Omental fat pad (tissue), 4 donors: ENCODE data around the gene UTS2. TPM values are rescaled to one million over a fixed set of nuclear protein-coding genes. Genes with fewer than 3 reads are reported as not detected.

Source experiments
- ATAC-seq: fragments of 150-250 bp; one replicate; pipeline ENCODE4 v1.9.1; 2016; ENCODE audit warnings: mild to moderate bottlenecking, moderate library complexity; ENCODE audit not compliant: low FRiP score
- DNase-seq: peaks from one replicate; pipeline ENCODE4 v3.0.0-alpha.2; 2019; ENCODE audit warnings: low spot score
- total RNA-seq, 4 donors: library from RNA; depleted of rRNA; stranded (reverse); fragments of >200 nt; gene quantifications; one replicate each; pipeline ENCODE4 v1.1.0, GENCODE V29; 2016
- TF ChIP-seq, protein P1 (sequence below), 3 donors: fragments of 450-650 bp; IDR thresholded peaks; one replicate each; pipeline ENCODE4 v1.5.1; 2016 to 2017; ENCODE audit warnings: antibody characterized with exemption in 3 of 3, mild to moderate bottlenecking in 3 of 3, moderate library complexity in 2 of 3

UTS2 gene
- total RNA-seq, 4 donors from 2014 or later, result 0.65 TPM; not detected in 3

GRCh38 chr1:7890853-7891252 is 38.0 kb upstream of the UTS2 start:
- ATAC-seq, result no peak
- TF ChIP-seq, protein P1, sequence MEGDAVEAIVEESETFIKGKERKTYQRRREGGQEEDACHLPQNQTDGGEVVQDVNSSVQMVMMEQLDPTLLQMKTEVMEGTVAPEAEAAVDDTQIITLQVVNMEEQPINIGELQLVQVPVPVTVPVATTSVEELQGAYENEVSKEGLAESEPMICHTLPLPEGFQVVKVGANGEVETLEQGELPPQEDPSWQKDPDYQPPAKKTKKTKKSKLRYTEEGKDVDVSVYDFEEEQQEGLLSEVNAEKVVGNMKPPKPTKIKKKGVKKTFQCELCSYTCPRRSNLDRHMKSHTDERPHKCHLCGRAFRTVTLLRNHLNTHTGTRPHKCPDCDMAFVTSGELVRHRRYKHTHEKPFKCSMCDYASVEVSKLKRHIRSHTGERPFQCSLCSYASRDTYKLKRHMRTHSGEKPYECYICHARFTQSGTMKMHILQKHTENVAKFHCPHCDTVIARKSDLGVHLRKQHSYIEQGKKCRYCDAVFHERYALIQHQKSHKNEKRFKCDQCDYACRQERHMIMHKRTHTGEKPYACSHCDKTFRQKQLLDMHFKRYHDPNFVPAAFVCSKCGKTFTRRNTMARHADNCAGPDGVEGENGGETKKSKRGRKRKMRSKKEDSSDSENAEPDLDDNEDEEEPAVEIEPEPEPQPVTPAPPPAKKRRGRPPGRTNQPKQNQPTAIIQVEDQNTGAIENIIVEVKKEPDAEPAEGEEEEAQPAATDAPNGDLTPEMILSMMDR (IDR thresholded peaks at IDR 0.05), result no peak
- no peak for DNase-seq

DNA sequence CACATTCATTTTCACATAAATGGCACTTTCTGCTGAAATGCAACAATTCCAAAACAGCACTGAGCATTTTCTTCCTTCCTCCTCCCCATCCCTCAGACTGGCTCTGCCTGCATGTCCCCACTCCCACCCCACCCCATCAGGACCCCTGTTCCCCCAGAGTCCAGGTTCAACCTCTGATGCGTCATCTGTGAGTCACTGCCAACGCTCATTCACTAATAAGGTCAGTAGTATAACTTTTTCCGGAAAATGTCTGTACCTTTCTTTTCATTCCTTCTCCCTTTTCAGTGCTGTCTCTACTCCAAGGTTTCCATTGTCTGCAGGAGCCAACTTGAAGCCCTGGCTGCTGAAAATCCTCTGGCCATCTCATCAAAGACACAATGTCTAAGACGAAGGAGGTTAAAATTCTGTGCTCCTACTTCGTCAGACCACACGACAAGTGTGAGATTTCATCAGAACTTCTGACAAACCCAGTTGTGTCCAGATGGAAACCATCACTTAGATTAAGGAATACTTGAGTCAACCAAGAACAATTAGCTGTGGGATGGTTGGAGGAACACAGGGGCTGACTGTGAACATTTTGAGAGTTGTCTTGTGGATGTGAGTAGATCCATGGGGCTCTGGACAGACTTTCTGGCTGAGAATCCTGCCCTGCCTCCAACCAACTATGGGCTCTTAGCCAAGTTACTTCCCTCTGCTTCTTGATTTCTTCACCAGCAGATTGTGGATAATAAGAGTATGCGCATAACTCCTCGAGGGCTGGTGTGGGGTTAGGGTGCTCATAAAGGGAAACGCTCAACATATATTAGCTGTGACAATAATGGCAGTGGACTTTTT is 35.6 kb upstream of the UTS2 start:
- DNase-seq (no peak), ATAC-seq (no peak)
- TF ChIP-seq, protein P1 (IDR thresholded peaks at IDR 0.05), result no peak

- ATAC-seq (no peak), DNase-seq (no peak)
- TF ChIP-seq, protein P1 (IDR thresholded peaks at IDR 0.05), result no peak
Measured at GRCh38 chr1:7886405-7886745, 33.5 kb upstream of the UTS2 start.

GRCh38 chr1:7885513-7886404 is 32.9 kb upstream of the UTS2 start:
- TF ChIP-seq, protein P1 (IDR thresholded peaks at IDR 0.05), result no peak
- no peak for ATAC-seq
- no peak for DNase-seq

- no peak for DNase-seq
- no peak for ATAC-seq
- TF ChIP-seq, protein P1 (IDR thresholded peaks at IDR 0.05), result no peak
Measured at GRCh38 chr1:7884757-7885156, 31.9 kb upstream of the UTS2 start.

DNA sequence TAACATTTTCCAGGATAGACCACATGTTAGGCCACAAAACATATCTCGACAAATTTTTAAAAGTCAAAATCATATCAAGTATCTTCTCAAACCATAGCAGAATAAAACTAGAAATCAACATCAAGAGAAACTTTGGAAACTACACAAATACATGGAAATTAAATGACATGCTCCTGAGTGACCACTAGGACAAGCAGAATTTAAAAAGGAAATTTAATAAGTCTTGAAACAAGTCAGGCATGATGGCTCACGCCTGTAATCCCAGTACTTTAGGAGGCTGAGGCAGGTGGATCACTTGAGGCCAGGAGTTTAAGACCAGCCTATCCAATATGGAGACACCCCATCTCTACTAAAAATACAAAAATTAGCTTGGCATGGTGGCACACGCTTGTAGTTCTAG is 26.4 kb upstream of the UTS2 start:
- no peak for DNase-seq
- no peak for ATAC-seq
- TF ChIP-seq, protein P1 (IDR thresholded peaks at IDR 0.05), result no peak
